Skeletal muscle tissue (tissue), 4 donors: ENCODE results near the gene G6PC1. TPM values are rescaled to one million over a fixed set of nuclear protein-coding genes. Genes with fewer than 3 reads are reported as not detected.
"Not testable (repeated sequence)": the region's sequence is repeated elsewhere in the genome, so short reads cannot be mapped to it uniquely, and the experiment has no call there.

ENCODE experiments used
- H3K27ac ChIP-seq: one replicate; pipeline ENCODE4 v1.7.0; 2013; ENCODE audit warnings: mild to moderate bottlenecking, low read depth, low read length, inconsistent platforms
- H3K27me3 ChIP-seq, 3 donors: one replicate each; pipeline ENCODE4 v1.7.0; 2013; ENCODE audit warnings: low read length in 3 of 3; ENCODE audit not compliant: control insufficient read depth in 3 of 3, insufficient read depth in 3 of 3
- H3K36me3 ChIP-seq, 3 donors: one replicate each; pipeline ENCODE4 v1.7.0; 2013; ENCODE audit warnings: low read length in 3 of 3; ENCODE audit not compliant: control insufficient read depth in 3 of 3, insufficient read depth in 3 of 3
- H3K4me1 ChIP-seq, 3 donors: one replicate each; pipeline ENCODE4 v1.7.0; 2013; ENCODE audit warnings: low read length in 3 of 3, mild to moderate bottlenecking in 3 of 3; ENCODE audit not compliant: control insufficient read depth in 3 of 3, insufficient read depth in 3 of 3
- H3K4me3 ChIP-seq, 3 donors: one replicate each; pipeline ENCODE4 v1.7.0; 2013; ENCODE audit warnings: low read length in 3 of 3
- H3K9ac ChIP-seq, 3 donors: one replicate each; pipeline ENCODE4 v1.7.0; 2013; ENCODE audit warnings: low read length in 3 of 3, mild to moderate bottlenecking in 3 of 3, moderate library complexity in 2 of 3, low read depth in 1 of 3
- H3K9me3 ChIP-seq, 3 donors: one replicate each; pipeline ENCODE4 v1.7.0; 2013; ENCODE audit warnings: low read length in 3 of 3; ENCODE audit not compliant: control insufficient read depth in 3 of 3
- total RNA-seq: library from RNA; depleted of rRNA; stranded (reverse); fragments of >200 nt; gene quantifications from one replicate; pipeline ENCODE4 v1.2.3, GENCODE V29; 2014
- donor health status: Osteomylitis.

Gene G6PC1
- total RNA-seq, 1 donor from 2014 or later, result not detected

DNA sequence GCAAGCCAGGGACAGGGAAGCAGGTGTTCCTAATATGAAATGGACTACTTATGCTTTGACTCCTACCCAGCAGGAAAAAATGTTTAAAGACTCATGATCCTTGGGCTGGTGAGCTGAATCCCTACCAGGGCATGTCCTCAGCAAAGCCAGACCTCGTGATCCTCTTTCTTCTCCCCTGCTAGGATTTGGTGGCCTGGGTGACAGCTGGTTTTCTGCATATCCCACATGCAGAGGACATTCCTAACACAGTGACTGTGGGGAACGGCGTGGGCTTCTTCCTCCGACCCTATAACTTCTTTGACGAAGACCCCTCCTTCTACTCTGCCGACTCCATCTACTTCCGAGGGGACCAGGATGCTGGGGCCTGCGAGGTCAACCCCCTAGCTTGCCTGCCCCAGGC, 44.5 kb upstream of the G6PC1 start:
- H3K9ac ChIP-seq, H3K4me1 ChIP-seq, H3K9me3 ChIP-seq, H3K36me3 ChIP-seq, H3K4me3 ChIP-seq, H3K27ac ChIP-seq: not testable (repeated sequence)
- H3K27me3 ChIP-seq, result peaks cover 2 to 23% (median 6%) of the 10 kb centered on the region in 3 donors

DNA sequence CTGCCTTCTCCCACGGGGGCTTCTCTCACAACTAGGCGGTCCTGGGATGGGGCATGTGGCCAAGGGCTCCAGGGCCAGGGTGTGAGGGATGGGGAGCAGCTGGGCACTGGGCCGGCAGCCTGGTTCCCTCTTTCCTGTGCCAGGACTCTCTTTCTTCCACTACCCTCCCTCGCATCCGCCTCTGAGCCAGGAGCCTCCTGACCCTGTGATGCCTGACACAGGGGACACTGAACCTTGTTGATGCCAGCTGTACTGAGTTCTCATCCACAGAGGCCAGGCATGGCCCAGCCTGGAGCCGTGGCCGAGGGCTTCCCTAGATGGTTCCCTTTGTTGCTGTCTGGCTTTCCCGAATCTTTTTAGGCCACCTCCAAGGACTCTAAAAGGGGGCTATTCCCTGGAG, 44.1 kb upstream of the G6PC1 start:
- not testable (repeated sequence) for H3K4me1 ChIP-seq, H3K27ac ChIP-seq, H3K9me3 ChIP-seq, H3K4me3 ChIP-seq, H3K36me3 ChIP-seq, H3K9ac ChIP-seq
- H3K27me3 ChIP-seq, result peaks cover 0 to 23% (median 6%) of the 10 kb centered on the region in 3 donors

DNA sequence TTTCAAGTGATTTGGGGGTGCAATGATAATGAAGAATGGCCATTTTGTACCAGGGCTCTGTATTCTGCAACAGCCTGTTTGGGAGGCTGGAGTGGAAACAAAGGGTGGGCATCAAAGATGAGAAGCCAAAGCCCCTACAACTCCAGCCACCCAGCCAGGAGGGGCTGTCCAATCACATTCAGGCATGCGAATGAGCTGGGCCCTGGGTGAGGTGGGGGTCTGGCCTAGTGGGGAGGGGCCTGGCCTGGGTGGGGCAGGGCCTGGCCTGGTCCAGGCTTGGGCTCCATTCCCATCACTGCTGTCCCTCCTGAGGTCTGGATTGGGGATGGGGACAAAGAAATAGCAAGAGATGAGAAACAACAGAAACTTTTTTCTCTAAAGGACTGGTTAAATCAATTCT, 43.2 kb upstream of the G6PC1 start:
- Histone ChIP-seq H3K4me1 (peaks cover 0 to 4% (median 0%) of the 10 kb centered on the region in 3 donors), H3K9ac (no peak overlapping the region), H3K27ac (no peak overlapping the region), H3K27me3 (peaks cover 0 to 21% (median 4%) of the 10 kb centered on the region in 3 donors), H3K36me3 (peaks cover 0 to 2% (median 0%) of the 10 kb centered on the region in 3 donors), H3K9me3 (no peaks in the 10 kb centered on the region), H3K4me3 (no peak overlapping the region)

DNA sequence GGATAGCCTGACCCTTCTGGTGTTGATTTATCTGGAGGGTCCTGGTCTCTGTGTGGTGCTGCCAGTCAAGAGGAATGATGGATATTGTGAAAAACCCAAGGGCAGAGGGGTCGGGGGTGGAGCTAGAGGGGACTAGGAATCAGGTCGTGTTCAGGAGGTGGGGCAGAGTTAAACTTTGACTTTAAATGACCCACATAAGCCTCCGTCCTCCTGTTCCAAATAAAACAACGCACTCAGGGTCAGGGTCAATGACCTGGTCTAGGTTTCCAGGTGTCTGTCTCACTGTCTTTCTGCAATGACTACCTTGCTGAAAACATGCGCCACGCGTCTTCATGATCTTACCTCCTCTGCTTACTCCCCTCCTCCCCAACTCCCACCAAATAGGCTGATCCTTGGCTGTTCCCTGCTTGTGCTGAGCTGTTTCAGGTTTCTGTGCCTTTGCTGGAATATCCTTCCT, 34.9 kb upstream of the G6PC1 start:
- H3K27ac ChIP-seq, result no peak overlapping the region
- H3K36me3 ChIP-seq, result peaks cover 0 to 2% (median 0%) of the 10 kb centered on the region in 3 donors
- no peak overlapping the region for H3K9ac ChIP-seq
- H3K4me3 ChIP-seq, result no peak overlapping the region
- H3K4me1 ChIP-seq, result peaks cover 0 to 3% (median 0%) of the 10 kb centered on the region in 3 donors
- peaks cover 0 to 1% (median 1%) of the 10 kb centered on the region in 3 donors for H3K9me3 ChIP-seq
- H3K27me3 ChIP-seq, result peaks cover 0 to 4% (median 3%) of the 10 kb centered on the region in 3 donors

DNA sequence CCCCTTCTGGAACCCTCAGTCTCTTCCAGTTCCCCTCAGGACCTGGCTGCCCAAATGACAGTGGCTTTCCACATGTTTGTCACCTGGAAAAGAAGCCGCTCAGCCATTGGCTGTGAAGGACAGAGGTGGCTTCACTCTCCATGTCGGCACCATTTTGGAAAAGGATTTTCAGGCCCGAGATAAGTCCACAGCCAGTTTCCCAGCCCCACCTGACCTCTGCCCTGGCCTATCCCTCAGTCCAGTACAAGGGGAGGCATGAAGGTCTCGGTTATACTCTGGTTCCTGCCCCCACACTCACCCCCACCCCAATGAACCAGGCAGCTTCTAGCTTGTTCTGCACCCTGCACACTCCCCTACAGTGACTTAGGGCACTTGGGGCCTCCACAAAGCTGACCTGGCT, 34.4 kb upstream of the G6PC1 start:
- peaks cover 0 to 4% (median 3%) of the 10 kb centered on the region in 3 donors for H3K27me3 ChIP-seq
- peaks cover 0 to 4% (median 2%) of the 10 kb centered on the region in 3 donors for H3K9me3 ChIP-seq
- H3K27ac ChIP-seq, result no peak overlapping the region

DNA sequence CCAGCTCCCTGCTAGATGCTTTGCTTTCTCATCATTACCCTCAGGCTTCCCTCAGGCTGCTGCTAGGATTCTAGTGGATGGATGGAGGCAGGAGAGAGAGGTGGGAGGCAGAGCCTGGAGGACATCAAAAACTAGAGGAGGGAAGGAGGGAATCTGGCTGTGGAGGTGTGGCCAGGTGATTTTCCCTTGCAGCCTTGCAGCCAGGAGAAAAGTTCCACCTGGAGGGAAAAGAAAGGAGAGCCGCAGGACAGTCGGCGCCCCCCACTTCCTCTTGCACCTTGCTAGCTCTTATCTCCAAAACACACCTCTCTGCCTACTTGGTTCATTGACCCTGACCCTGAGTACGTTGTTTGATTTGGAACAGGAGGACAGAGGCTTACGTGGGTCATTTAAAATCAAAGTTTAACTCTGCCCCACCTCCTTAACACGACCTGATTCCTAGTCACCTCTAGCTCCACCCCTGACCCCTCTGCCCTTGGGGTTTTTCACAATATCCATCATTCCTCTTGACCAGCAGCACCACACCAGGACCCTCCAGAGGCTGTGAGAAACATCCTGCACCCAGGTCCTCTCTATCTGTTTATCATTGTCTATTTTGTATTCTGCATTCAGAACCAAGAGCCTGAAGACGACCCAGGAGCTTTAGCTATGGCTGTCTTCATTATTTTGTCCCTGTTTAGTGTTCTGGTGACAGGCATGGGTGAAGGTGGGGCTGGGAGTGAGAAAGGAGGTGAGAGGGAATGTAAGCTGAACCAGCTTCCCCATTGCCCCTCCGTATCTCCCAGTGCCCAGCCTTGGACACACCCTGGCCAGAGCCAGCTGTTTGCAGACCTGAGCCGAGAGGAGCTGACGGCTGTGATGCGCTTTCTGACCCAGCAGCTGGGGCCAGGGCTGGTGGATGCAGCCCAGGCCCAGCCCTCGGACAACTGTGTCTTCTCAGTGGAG, 33.7 kb upstream of the G6PC1 start:
- Histone ChIP-seq H3K27ac (no peak overlapping the region), H3K27me3 (peaks cover 0 to 4% (median 3%) of the 10 kb centered on the region in 3 donors), H3K4me1 (peaks cover 0 to 3% (median 0%) of the 10 kb centered on the region in 3 donors), H3K4me3 (no peak overlapping the region), H3K9ac (no peak overlapping the region), H3K9me3 (peaks cover 0 to 4% (median 2%) of the 10 kb centered on the region in 3 donors), H3K36me3 (peaks cover 0 to 2% (median 0%) of the 10 kb centered on the region in 3 donors)

More for the DNA sequence above, 34.4 kb upstream of the G6PC1 start:
- Histone ChIP-seq H3K9ac (no peak overlapping the region), H3K36me3 (peaks cover 0 to 2% (median 0%) of the 10 kb centered on the region in 3 donors), H3K4me1 (peaks cover 0 to 3% (median 0%) of the 10 kb centered on the region in 3 donors), H3K4me3 (no peak overlapping the region)

DNA sequence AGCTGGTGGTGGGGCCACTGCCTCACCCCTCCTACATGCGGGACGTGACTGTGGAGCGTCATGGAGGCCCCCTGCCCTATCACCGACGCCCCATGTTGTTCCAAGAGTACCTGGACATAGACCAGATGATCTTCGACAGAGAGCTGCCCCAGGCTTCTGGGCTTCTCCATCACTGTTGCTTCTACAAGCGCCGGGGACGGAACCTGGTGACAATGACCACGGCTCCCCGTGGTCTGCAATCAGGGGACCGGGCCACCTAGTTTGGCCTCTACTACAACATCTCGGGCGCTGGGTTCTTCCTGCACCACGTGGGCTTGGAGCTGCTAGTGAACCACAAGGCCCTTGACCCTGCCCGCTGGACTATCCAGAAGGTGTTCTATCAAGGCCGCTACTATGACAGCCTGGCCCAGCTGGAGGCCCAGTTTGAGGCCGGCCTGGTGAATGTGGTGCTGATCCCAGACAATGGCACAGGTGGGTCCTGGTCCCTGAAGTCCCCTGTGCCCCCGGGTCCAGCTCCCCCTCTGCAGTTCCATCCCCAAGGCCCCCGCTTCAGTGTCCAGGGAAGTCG, 32.8 kb upstream of the G6PC1 start:
- H3K4me3 ChIP-seq, H3K4me1 ChIP-seq, H3K9ac ChIP-seq, H3K9me3 ChIP-seq, H3K27me3 ChIP-seq, H3K27ac ChIP-seq, H3K36me3 ChIP-seq: not testable (repeated sequence)

DNA sequence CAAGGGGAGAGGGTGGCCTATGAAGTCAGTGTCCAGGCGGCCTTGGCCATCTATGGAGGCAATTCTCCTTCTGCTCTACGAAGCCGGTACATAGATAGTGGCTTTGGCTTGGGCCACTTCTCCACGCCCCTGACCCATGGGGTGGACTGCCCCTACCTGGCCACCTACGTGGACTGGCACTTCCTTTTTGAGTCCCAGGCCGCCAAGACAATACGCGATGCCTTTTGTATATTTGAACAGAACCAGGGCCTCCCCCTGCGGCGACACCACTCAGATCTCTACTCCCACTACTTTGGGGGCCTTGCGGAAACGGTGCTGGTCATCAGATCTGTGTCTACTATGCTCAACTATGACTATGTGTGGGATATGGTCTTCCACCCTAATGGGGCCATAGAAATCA, 32.3 kb upstream of the G6PC1 start:
- no peak overlapping the region for H3K4me3 ChIP-seq
- H3K27ac ChIP-seq, result no peak overlapping the region
- peaks cover 0 to 4% (median 2%) of the 10 kb centered on the region in 3 donors for H3K9me3 ChIP-seq
- H3K9ac ChIP-seq, result no peak overlapping the region
- H3K4me1 ChIP-seq, result peaks cover 0 to 3% (median 0%) of the 10 kb centered on the region in 3 donors
- peaks cover 0 to 4% (median 3%) of the 10 kb centered on the region in 3 donors for H3K27me3 ChIP-seq
- H3K36me3 ChIP-seq, result peaks cover 0 to 2% (median 0%) of the 10 kb centered on the region in 3 donors

DNA sequence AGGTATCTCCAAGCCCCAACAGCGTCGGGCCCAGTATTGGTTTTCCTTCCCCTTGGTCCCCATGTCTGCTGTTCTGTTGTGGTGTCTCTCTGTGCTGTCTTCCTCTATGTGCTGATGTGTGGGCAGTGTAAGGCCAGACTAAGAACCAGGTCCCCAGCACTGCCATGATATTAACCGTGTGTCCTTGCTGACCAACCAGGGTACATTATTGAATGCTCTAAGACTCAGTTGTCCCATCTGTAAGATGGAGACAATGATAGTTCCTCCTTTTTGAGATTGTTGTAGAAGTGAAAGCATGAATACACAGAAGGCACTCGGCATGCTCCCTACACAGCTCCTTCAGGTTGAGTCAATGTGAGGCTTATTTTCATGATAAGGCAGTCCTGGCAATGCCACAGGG, 29.0 kb upstream of the G6PC1 start:
- H3K27ac ChIP-seq, result no peak overlapping the region
- no peak overlapping the region for H3K9ac ChIP-seq
- H3K9me3 ChIP-seq, result peaks cover 0 to 4% (median 2%) of the 10 kb centered on the region in 3 donors
- H3K4me3 ChIP-seq, result no peak overlapping the region
- peaks cover 0 to under 1% (median 0%) of the 10 kb centered on the region in 3 donors for H3K27me3 ChIP-seq
- H3K36me3 ChIP-seq, result no peaks in the 10 kb centered on the region
- no peaks in the 10 kb centered on the region for H3K4me1 ChIP-seq
